Measurements from ENCODE around the gene LRRC73. TPM values are rescaled to one million over a fixed set of nuclear protein-coding genes. Genes with fewer than 3 reads are reported as not detected.

Gene LRRC73
- total RNA-seq, 1 experiment from 2014 or later, result 1.4 TPM

GRCh38 chr6:43491750-43492661, 18.1 kb downstream of the LRRC73 start (continued):
- no peak for TF ChIP-seq ZNF281 (CRISPR knock-in tag; IDR thresholded peaks at IDR 0.05)

GRCh38 chr6:43490523-43490939, 19.6 kb downstream of the LRRC73 start:
- Mint-ChIP-seq H3K9me3 (no peaks in the 10 kb centered on the region), H3K36me3 (peaks cover 3% of the 10 kb centered on the region; the same call in 1 of the 2 replicates), H3K27me3 (ENCODE audit: low read depth) (no peaks in the 10 kb centered on the region; the same call in 1 of the 2 replicates), H3K4me3 (no peak overlapping the region), H3K27ac (peak overlapping the region; percentile 84), H3K4me1 (peaks cover 33% of the 10 kb centered on the region)
- ChIA-PET POLR2A (no interaction called here), CTCF (interaction anchor here (7.2 kb wide), 1 partner anchor 16 kb away, joined by 75 read pairs; no protein-coding TSS in a partner anchor)
- no peak for DNase-seq (ENCODE audit: low spot score)
- no peak for TF ChIP-seq CDX4 (CRISPR knock-in tag; IDR thresholded peaks at IDR 0.05; ENCODE audit: borderline replicate concordance)
- no peak for TF ChIP-seq JAZF1 (CRISPR knock-in tag; IDR thresholded peaks at IDR 0.05)
- ATAC-seq, result no peak

- no peak for DNase-seq (ENCODE audit: low spot score)
Measured at GRCh38 chr6:43489277-43490072, 20.7 kb downstream of the LRRC73 start.

More at GRCh38 chr6:43489277-43490072, 20.7 kb downstream of the LRRC73 start:
- H3K36me3 Mint-ChIP-seq, result peaks cover 3% of the 10 kb centered on the region; the same call in 1 of the 2 replicates
- H3K27ac Mint-ChIP-seq, result peak overlapping the region; percentile 84; the same call in 1 of the 2 replicates
- ChIA-PET POLR2A (no interaction called here), CTCF (interaction anchor here (0.9 to 1.5 kb wide), 3 partner anchors 17 to 183 kb away, joined by 3 to 4 read pairs (median 4); no protein-coding TSS in a partner anchor)
- no peaks in the 10 kb centered on the region for H3K9me3 Mint-ChIP-seq
- H3K27me3 Mint-ChIP-seq (ENCODE audit: low read depth), result no peaks in the 10 kb centered on the region; the same call in 1 of the 2 replicates
- H3K4me3 Mint-ChIP-seq, result no peak overlapping the region
- H3K4me1 Mint-ChIP-seq, result peaks cover 26% of the 10 kb centered on the region
- TF ChIP-seq ZNF121 (CRISPR knock-in tag; IDR thresholded peaks at IDR 0.05) (0 out of 2 replicates have a peak, but pooled peaks have one; percentile 35), FOXP4 (CRISPR knock-in tag; IDR thresholded peaks at IDR 0.05) (no peak), CTCF (IDR thresholded peaks at IDR 0.05) (no peak), JUN (CRISPR knock-in tag; IDR thresholded peaks at IDR 0.05) (no peak)
- ATAC-seq, result no peak
